SK-N-SH (cell line): Measurements from ENCODE around the gene LTBR. TPM values are rescaled to one million over a fixed set of nuclear protein-coding genes. Genes with fewer than 3 reads are reported as not detected.

Source experiments
- CTCF ChIA-PET: fragments of 300-600, 350-600 bp; formaldehyde crosslinking; extraction: SDS; loops from one replicate; lab custom pipeline; 2021; lab: Yijun Ruan, JAX
- POLR2A ChIA-PET: fragments of 350-600 bp; sonication (Branson Sonifier 250); formaldehyde crosslinking; extraction: SDS; loops from one replicate; lab custom pipeline; 2020; ENCODE audit warnings: antibody characterized with exemption, inconsistent platforms; lab: Yijun Ruan, JAX
- DNase-seq: peaks from one replicate; pipeline ENCODE4 v3.0.0; 2012
- H2AFZ ChIP-seq: fragments of 200-600 bp; sonication (generic); 2 replicates; pipeline ENCODE4 v1.8.1; 2016; ENCODE audit warnings: antibody characterized with exemption, mild to moderate bottlenecking, low read depth
- H3F3A ChIP-seq: fragments of 200-600 bp; sonication (generic); replicated peaks from 2 replicates; pipeline ENCODE3; 2016; ENCODE audit warnings: antibody characterized with exemption, mild to moderate bottlenecking; ENCODE audit not compliant: insufficient read depth
- H3K27ac ChIP-seq, 2 experiments: fragments of 200-500 bp in 1 of 2; fragments of 200-600 bp in 1 of 2; sonication (Bioruptor generic) in 1 of 2; sonication (generic), shearing (Covaris generic) in 1 of 2; 2 replicates each; pipeline versions ENCODE4 v1.5.1 to v1.6.1; 2014 to 2016; ENCODE audit warnings: low read depth in 2 of 2, inconsistent platforms in 1 of 2, low read length in 1 of 2, mild to moderate bottlenecking in 1 of 2, mixed read lengths in 1 of 2
- H3K27me3 ChIP-seq: fragments of 200-600 bp; sonication (generic), shearing (Covaris generic); 2 replicates; pipeline ENCODE4 v1.6.1; 2016; ENCODE audit warnings: mixed run types; ENCODE audit not compliant: insufficient read depth
- H3K36me3 ChIP-seq, 2 experiments: fragments of 200-500 bp in 1 of 2; fragments of 200-600 bp in 1 of 2; sonication (Bioruptor generic) in 1 of 2; sonication (generic) in 1 of 2; replicated peaks in 1 of 2; 2 replicates each; pipeline versions ENCODE3 to v1.5.1; 2014 to 2016; ENCODE audit warnings: low read length in 1 of 2, mild to moderate bottlenecking in 1 of 2; ENCODE audit not compliant: insufficient read depth in 2 of 2, control insufficient read depth in 1 of 2
- H3K4me1 ChIP-seq, 2 experiments: fragments of 200-500 bp in 1 of 2; fragments of 200-600 bp in 1 of 2; sonication (Bioruptor generic) in 1 of 2; sonication (generic), shearing (Covaris generic) in 1 of 2; 2 replicates each; pipeline versions ENCODE4 v1.5.1 to v1.6.1; 2014 to 2016; ENCODE audit warnings: low read depth in 1 of 2, low read length in 1 of 2, mixed run types in 1 of 2; ENCODE audit not compliant: insufficient read depth in 2 of 2, control insufficient read depth in 1 of 2
- H3K4me2 ChIP-seq: fragments of 200-600 bp; sonication (generic), shearing (Covaris generic); 2 replicates; pipeline ENCODE4 v1.6.1; 2017; ENCODE audit warnings: mixed run types
- H3K4me3 ChIP-seq, 2 experiments: fragments of 200-500 bp in 1 of 2; fragments of 200-600 bp in 1 of 2; sonication (Bioruptor generic) in 1 of 2; sonication (generic), shearing (Covaris generic) in 1 of 2; 2 replicates each; pipeline versions ENCODE4 v1.5.1 to v1.8.1; 2014 to 2016; ENCODE audit warnings: low read depth in 2 of 2, inconsistent platforms in 1 of 2, low read length in 1 of 2, mild to moderate bottlenecking in 1 of 2, mixed read lengths in 1 of 2, moderate library complexity in 1 of 2
- H3K79me2 ChIP-seq: fragments of 200-600 bp; sonication (generic); 2 replicates; pipeline ENCODE4 v1.8.1; 2017; ENCODE audit warnings: mild to moderate bottlenecking; ENCODE audit not compliant: insufficient read depth
- H3K9ac ChIP-seq: fragments of 200-600 bp; sonication (generic); 2 replicates; pipeline ENCODE4 v1.6.1; 2017; ENCODE audit warnings: mixed run types
- H3K9me2 ChIP-seq: fragments of 200-600 bp; sonication (generic); 2 replicates; pipeline ENCODE4 v1.6.1; 2017; ENCODE audit warnings: mixed run types
- H3K9me3 ChIP-seq: fragments of 200-600 bp; sonication (generic); 2 replicates; pipeline ENCODE4 v1.6.1; 2017; ENCODE audit warnings: mixed run types, mild to moderate bottlenecking, moderate library complexity
- H4K20me1 ChIP-seq: fragments of 200-600 bp; sonication (generic); 2 replicates; pipeline ENCODE4 v1.6.1; 2017; ENCODE audit warnings: mild to moderate bottlenecking, mixed run types; ENCODE audit not compliant: insufficient read depth
- CHD2 ChIP-seq: fragments of 150-350 bp; IDR thresholded peaks from 2 replicates; pipeline ENCODE4 v1.6.1; 2018; ENCODE audit warnings: low read length; ENCODE audit not compliant: partially characterized antibody
- CTCF ChIP-seq: fragments of 200-600 bp; sonication (generic); IDR thresholded peaks from 2 replicates; pipeline ENCODE4 v1.6.1; 2017; ENCODE audit warnings: antibody characterized with exemption, mild to moderate bottlenecking, moderate library complexity
- EP300 ChIP-seq, 2 experiments: IDR thresholded peaks; 2 replicates each; pipeline versions ENCODE4 v1.4.0 to v1.6.1; 2012; ENCODE audit warnings: borderline replicate concordance in 1 of 2, low read depth in 1 of 2, low read length in 1 of 2
- EZH2phosphoT487 ChIP-seq: fragments of 200-600 bp; sonication (generic); IDR thresholded peaks from 2 replicates; pipeline ENCODE4 v1.6.1; 2017; ENCODE audit warnings: low read depth, mixed run types, mild to moderate bottlenecking, antibody characterized with exemption, moderate library complexity, borderline replicate concordance
- FOXJ3 ChIP-seq: sonication (generic); formaldehyde crosslinking; IDR thresholded peaks from 2 replicates; pipeline ENCODE4 v1.5.1; 2020; ENCODE audit warnings: mild to moderate bottlenecking, missing genetic modification reagents
- MEF2A ChIP-seq: IDR thresholded peaks from 2 replicates; pipeline ENCODE4 v1.4.0; 2012; ENCODE audit warnings: low read depth, borderline replicate concordance
- MXI1 ChIP-seq: IDR thresholded peaks from 2 replicates; pipeline ENCODE4 v1.6.1; 2012; ENCODE audit warnings: mild to moderate bottlenecking, low read depth, low read length, improper control_type of control experiment
- POLR2AphosphoS5 ChIP-seq: IDR thresholded peaks from 2 replicates; pipeline ENCODE4 v1.6.1; 2012; ENCODE audit warnings: low read depth, low read length
- RAD21 ChIP-seq: IDR thresholded peaks from 2 replicates; pipeline ENCODE4 v1.6.1; 2012; ENCODE audit warnings: mild to moderate bottlenecking, low read length
- REST ChIP-seq: IDR thresholded peaks from 2 replicates; pipeline ENCODE4 v1.6.1; 2012; ENCODE audit warnings: mild to moderate bottlenecking, low read depth, low read length, moderate library complexity
- RFX5 ChIP-seq: IDR thresholded peaks from 2 replicates; pipeline ENCODE4 v1.6.1; 2012; ENCODE audit warnings: mild to moderate bottlenecking, improper control_type of control experiment, low read length
- RXRA ChIP-seq: IDR thresholded peaks from 2 replicates; pipeline ENCODE4 v1.4.0; 2012; ENCODE audit warnings: low read depth, mild to moderate bottlenecking, borderline replicate concordance
- TAF1 ChIP-seq: IDR thresholded peaks from 2 replicates; pipeline ENCODE4 v1.6.1; 2012; ENCODE audit warnings: low read depth, mild to moderate bottlenecking, low read length, moderate library complexity, borderline replicate concordance
- USF1 ChIP-seq: IDR thresholded peaks from 2 replicates; pipeline ENCODE4 v1.4.0; 2012; ENCODE audit warnings: low read depth, borderline replicate concordance
- USF2 ChIP-seq: fragments of 150-350 bp; IDR thresholded peaks from 2 replicates; pipeline ENCODE4 v1.6.1; 2017; ENCODE audit warnings: antibody characterized with exemption, low read length, low read depth, borderline replicate concordance
- ZBTB33 ChIP-seq: IDR thresholded peaks from 2 replicates; pipeline ENCODE4 v1.4.0; 2012; ENCODE audit warnings: low read depth, borderline replicate concordance
- WGBS: methylation state at CpG from one replicate; pipeline ENCODE4 v1.1.6; 2017; ENCODE audit warnings: low lambda C conversion rate; 5-methylcytosine and 5-hydroxymethylcytosine counted together
- polyA plus RNA-seq, 3 experiments: library from polyadenylated mRNA; depleted of rRNA; stranded (reverse); fragments of >200 nt; gene quantifications; 2 replicates each; pipeline ENCODE4 v1.2.3, GENCODE V29; 2012

Gene LTBR
- polyA plus RNA-seq, 1 of the 3 experiments (the other 2 are of a cell fraction) = 0.12 TPM

GRCh38 chr12:6399884-6400644 lies 16.1 kb downstream of the LTBR start (continued):
- no peak for TF ChIP-seq CTCF
- TF ChIP-seq, all 33 proteins: peak for 0

GRCh38 chr12:6404390-6404789 lies 20.4 kb downstream of the LTBR start:
- DNase-seq = no peak
- H3K27ac ChIP-seq = no peak overlapping the region
- H3K4me2 ChIP-seq = no peak overlapping the region
- no peak overlapping the region for H2AFZ ChIP-seq
- H3K27me3 ChIP-seq = no peaks in the 10 kb centered on the region
- no peak for TF ChIP-seq FOXJ3
- no peak for TF ChIP-seq USF1
- TF ChIP-seq MEF2A = no peak
- TF ChIP-seq POLR2AphosphoS5 = no peak
- TF ChIP-seq EP300 (IDR thresholded peaks at IDR 0.05; ENCODE audit: borderline replicate concordance in 1 of 2, low read depth in 1 of 2, low read length in 1 of 2) = no peak
- no peak for TF ChIP-seq RFX5
- TF ChIP-seq TAF1 = no peak
- TF ChIP-seq MXI1 = no peak
- TF ChIP-seq USF2 = no peak
- no peak for TF ChIP-seq CHD2
- no peak for TF ChIP-seq RXRA
- no peak for TF ChIP-seq REST
- TF ChIP-seq RAD21 = no peak
- TF ChIP-seq EZH2phosphoT487 = no peak
- TF ChIP-seq ZBTB33 = no peak
- no peaks in the 10 kb centered on the region for H4K20me1 ChIP-seq
- H3K9ac ChIP-seq = no peak overlapping the region
- ChIA-PET POLR2A (no interaction called here), CTCF (interaction anchor here (0.9 to 1.3 kb wide), 3 partner anchors 13 to 19 kb away, joined by 3 to 5 read pairs (median 4); no protein-coding TSS in a partner anchor)
- WGBS = 72% methylated on average over 5 of the region's 5 CpGs
- no peaks in the 10 kb centered on the region for H3K36me3 ChIP-seq
- no peaks in the 10 kb centered on the region for H3K9me3 ChIP-seq
- H3K4me1 ChIP-seq = no peaks in the 10 kb centered on the region
- no peaks in the 10 kb centered on the region for H3K9me2 ChIP-seq
- no peaks in the 10 kb centered on the region for H3F3A ChIP-seq
- no peak overlapping the region for H3K4me3 ChIP-seq
- no peaks in the 10 kb centered on the region for H3K79me2 ChIP-seq
